Duodenal mucosa (tissue), 2 donors: ENCODE data around the gene RNF44.

Experiments used
- H3K27ac ChIP-seq: one replicate; pipeline ENCODE4 v1.7.0; 2013; ENCODE audit warnings: low read depth, low read length
- H3K27me3 ChIP-seq, 2 donors: one replicate each; pipeline ENCODE4 v1.7.0; 2013; ENCODE audit warnings: low read length in 2 of 2, control low read depth in 1 of 2; ENCODE audit not compliant: insufficient read depth in 2 of 2, control insufficient read depth in 1 of 2
- H3K36me3 ChIP-seq, 2 donors: one replicate each; pipeline ENCODE4 v1.7.0; 2013; ENCODE audit warnings: low read length in 2 of 2, control low read depth in 1 of 2; ENCODE audit not compliant: insufficient read depth in 2 of 2, control insufficient read depth in 1 of 2
- H3K4me1 ChIP-seq, 2 donors: one replicate each; pipeline ENCODE4 v1.7.0; 2013; ENCODE audit warnings: low read length in 2 of 2, control low read depth in 1 of 2; ENCODE audit not compliant: insufficient read depth in 2 of 2, control insufficient read depth in 1 of 2
- H3K4me3 ChIP-seq, 2 donors: one replicate each; pipeline ENCODE4 v1.7.0; 2013; ENCODE audit warnings: low read length in 2 of 2, low read depth in 1 of 2
- H3K9ac ChIP-seq, 2 donors: one replicate each; pipeline ENCODE4 v1.7.0; 2013; ENCODE audit warnings: low read length in 2 of 2, low read depth in 1 of 2
- H3K9me3 ChIP-seq, 2 donors: one replicate each; pipeline ENCODE4 v1.7.0; 2013; ENCODE audit warnings: low read length in 2 of 2, control low read depth in 1 of 2; ENCODE audit not compliant: control insufficient read depth in 1 of 2

Gene RNF44

GRCh38 chr5:176536132-176536901 lies 885 bp downstream of the RNF44 start:
- Histone ChIP-seq H3K4me1 (peaks cover 51 to 53% of the 10 kb centered on the region in 2 donors), H3K27ac (peak overlapping the region; percentile 95)

GRCh38 chr5:176535664-176536131 lies 1.5 kb downstream of the RNF44 start:
- Histone ChIP-seq H3K9me3 (no peaks in the 10 kb centered on the region), H3K27ac (peak overlapping the region; percentile 95), H3K4me3 (peak overlapping the region; percentile 95 to 97), H3K9ac (peak overlapping the region; percentile 91 to 93), H3K4me1 (peaks cover 45 to 53% of the 10 kb centered on the region in 2 donors), H3K27me3 (no peaks in the 10 kb centered on the region), H3K36me3 (peaks cover 10 to 13% of the 10 kb centered on the region in 2 donors)

More at GRCh38 chr5:176536132-176536901, 885 bp downstream of the RNF44 start:
- Histone ChIP-seq H3K9me3 (no peaks in the 10 kb centered on the region), H3K4me3 (peak overlapping the region; percentile 95 to 97), H3K9ac (peak overlapping the region; percentile 91 to 93), H3K27me3 (no peaks in the 10 kb centered on the region), H3K36me3 (peaks cover 4 to 7% of the 10 kb centered on the region in 2 donors)

- peak overlapping the region; percentile 95 to 97 for H3K4me3 ChIP-seq
- peak overlapping the region; percentile 91 to 93 for H3K9ac ChIP-seq
- H3K4me1 ChIP-seq, result peaks cover 43 to 53% of the 10 kb centered on the region in 2 donors
- H3K27ac ChIP-seq, result peak overlapping the region; percentile 95
- no peaks in the 10 kb centered on the region for H3K27me3 ChIP-seq
- peaks cover 10 to 16% of the 10 kb centered on the region in 2 donors for H3K36me3 ChIP-seq
- no peaks in the 10 kb centered on the region for H3K9me3 ChIP-seq
Measured at GRCh38 chr5:176535101-176535663, 2.0 kb downstream of the RNF44 start.

- Histone ChIP-seq H3K27me3 (no peaks in the 10 kb centered on the region), H3K27ac (peak overlapping the region; percentile 95), H3K9ac (peak overlapping the region; percentile 91 to 93), H3K4me3 (peak overlapping the region; percentile 95 to 97), H3K36me3 (peaks cover 12 to 18% of the 10 kb centered on the region in 2 donors), H3K9me3 (no peaks in the 10 kb centered on the region), H3K4me1 (peaks cover 43 to 55% of the 10 kb centered on the region in 2 donors)
Measured at GRCh38 chr5:176534640-176535039, 2.6 kb downstream of the RNF44 start.

GRCh38 chr5:176533894-176534611 lies 3.1 kb downstream of the RNF44 start:
- peak overlapping the region; percentile 95 for H3K27ac ChIP-seq
- H3K4me3 ChIP-seq, result peak overlapping the region; percentile 95 to 97
- peaks cover 42 to 60% of the 10 kb centered on the region in 2 donors for H3K4me1 ChIP-seq
- H3K9ac ChIP-seq, result peak overlapping the region; percentile 91 to 93
- H3K36me3 ChIP-seq, result peaks cover 18 to 24% of the 10 kb centered on the region in 2 donors
- H3K27me3 ChIP-seq, result no peaks in the 10 kb centered on the region
- H3K9me3 ChIP-seq, result no peaks in the 10 kb centered on the region

- Histone ChIP-seq H3K4me3 (peak overlapping the region; percentile 95 to 97), H3K9me3 (no peaks in the 10 kb centered on the region), H3K36me3 (peaks cover 19 to 31% of the 10 kb centered on the region in 2 donors), H3K9ac (peak overlapping the region; percentile 91 to 93), H3K27ac (peak overlapping the region; percentile 95), H3K4me1 (peaks cover 35 to 59% of the 10 kb centered on the region in 2 donors), H3K27me3 (no peaks in the 10 kb centered on the region)
Measured at GRCh38 chr5:176533390-176533789, 3.8 kb downstream of the RNF44 start.

- H3K9ac ChIP-seq, result peak overlapping the region; percentile 91 to 93
- H3K4me1 ChIP-seq, result peaks cover 31 to 54% of the 10 kb centered on the region in 2 donors
- peaks cover 24 to 36% of the 10 kb centered on the region in 2 donors for H3K36me3 ChIP-seq
- no peaks in the 10 kb centered on the region for H3K9me3 ChIP-seq
- peak overlapping the region; percentile 95 to 97 for H3K4me3 ChIP-seq
- no peak overlapping the region for H3K27ac ChIP-seq
- no peaks in the 10 kb centered on the region for H3K27me3 ChIP-seq
Measured at GRCh38 chr5:176532795-176533194, 4.4 kb downstream of the RNF44 start.

GRCh38 chr5:176531902-176532493 lies 5.2 kb downstream of the RNF44 start:
- Histone ChIP-seq H3K27ac (no peak overlapping the region), H3K4me1 (peaks cover 31 to 54% of the 10 kb centered on the region in 2 donors), H3K9me3 (no peaks in the 10 kb centered on the region), H3K27me3 (no peaks in the 10 kb centered on the region), H3K9ac (no peak overlapping the region), H3K36me3 (peaks cover 24 to 43% of the 10 kb centered on the region in 2 donors), H3K4me3 (no peak overlapping the region)

GRCh38 chr5:176530983-176531901 lies 6.0 kb downstream of the RNF44 start:
- Histone ChIP-seq H3K9ac (no peak overlapping the region), H3K9me3 (no peaks in the 10 kb centered on the region), H3K27ac (no peak overlapping the region), H3K27me3 (no peaks in the 10 kb centered on the region), H3K4me3 (no peak overlapping the region), H3K4me1 (peaks cover 31 to 54% of the 10 kb centered on the region in 2 donors), H3K36me3 (peaks cover 24 to 43% of the 10 kb centered on the region in 2 donors)
